GOT3 (cell line): ENCODE results near the gene LONP2.
"Not testable (repeated sequence)": the region's sequence is repeated elsewhere in the genome, so short reads cannot be mapped to it uniquely, and the experiment has no call there.

Experiments
- DNase-seq: peaks from one replicate; lab custom pipeline; 2025; ENCODE audit warnings: mixed read lengths; lab: John Stamatoyannopoulos, UW

The LONP2 gene

GRCh38 chr16:48236286-48236685, 7.8 kb upstream of the LONP2 start:
- no peak for DNase-seq

GRCh38 chr16:48240147-48240546, 4.0 kb upstream of the LONP2 start:
- not testable (repeated sequence) for DNase-seq

- DNase-seq: no peak
Measured at GRCh38 chr16:48244863-48245195, 729 bp downstream of the LONP2 start.

GRCh38 chr16:48246066-48246465, 2.0 kb downstream of the LONP2 start:
- DNase-seq: no peak

- no peak for DNase-seq
Measured at GRCh38 chr16:48247311-48247710, 3.2 kb downstream of the LONP2 start, which contains the start of gene ABCC11. Gene ABCC11 (minus strand): TSS chr16:48247539. CDS start chr16:48231921, 15,618 bp downstream.

- DNase-seq: no peak
Measured at GRCh38 chr16:48250520-48251278, 6.6 kb downstream of the LONP2 start.

GRCh38 chr16:48252013-48252412, 7.9 kb downstream of the LONP2 start:
- DNase-seq: no peak

GRCh38 chr16:48256579-48257177, 12.6 kb downstream of the LONP2 start:
- DNase-seq: no peak

- DNase-seq: no peak
Measured at GRCh38 chr16:48261569-48261968, 17.5 kb downstream of the LONP2 start.

- no peak for DNase-seq
Measured at GRCh38 chr16:48262631-48263030, 18.5 kb downstream of the LONP2 start.

GRCh38 chr16:48269011-48269410, 24.9 kb downstream of the LONP2 start:
- DNase-seq: no peak

GRCh38 chr16:48271728-48272127, 27.6 kb downstream of the LONP2 start:
- no peak for DNase-seq

- no peak for DNase-seq
Measured at GRCh38 chr16:48272837-48273421, 28.8 kb downstream of the LONP2 start.

- DNase-seq: no peak
Measured at GRCh38 chr16:48274476-48274875, 30.4 kb downstream of the LONP2 start.

- no peak for DNase-seq
Measured at GRCh38 chr16:48276102-48276501, 32.0 kb downstream of the LONP2 start.

GRCh38 chr16:48277158-48277557, 33.1 kb downstream of the LONP2 start:
- no peak for DNase-seq

GRCh38 chr16:48279199-48279598, 35.1 kb downstream of the LONP2 start:
- DNase-seq: no peak

- no peak for DNase-seq
Measured at GRCh38 chr16:48280546-48280945, 36.4 kb downstream of the LONP2 start.

GRCh38 chr16:48282636-48283263, 38.6 kb downstream of the LONP2 start:
- DNase-seq: no peak

GRCh38 chr16:48284772-48285409, 40.8 kb downstream of the LONP2 start:
- DNase-seq: no peak

GRCh38 chr16:48287239-48287638, 43.1 kb downstream of the LONP2 start:
- no peak for DNase-seq

GRCh38 chr16:48291303-48291702, 47.2 kb downstream of the LONP2 start:
- DNase-seq: no peak
